Retinal pigment epithelial cell (primary cell): ENCODE results near the gene SCD5.

Experiments
- DNase-seq: peaks from one replicate; pipeline ENCODE4 v3.0.0-alpha.2; 2010; ENCODE audit warnings: low read depth
- H3K4me3 ChIP-seq: 2 replicates; pipeline ENCODE4 v1.5.1; 2011; ENCODE audit warnings: mild to moderate bottlenecking, low read length, control low read depth, moderate library complexity
- CTCF ChIP-seq: conservative IDR thresholded peaks from 2 replicates; pipeline ENCODE4 v1.5.1; 2011; ENCODE audit warnings: low read depth, low read length, control low read depth, inconsistent platforms

The SCD5 gene

DNA sequence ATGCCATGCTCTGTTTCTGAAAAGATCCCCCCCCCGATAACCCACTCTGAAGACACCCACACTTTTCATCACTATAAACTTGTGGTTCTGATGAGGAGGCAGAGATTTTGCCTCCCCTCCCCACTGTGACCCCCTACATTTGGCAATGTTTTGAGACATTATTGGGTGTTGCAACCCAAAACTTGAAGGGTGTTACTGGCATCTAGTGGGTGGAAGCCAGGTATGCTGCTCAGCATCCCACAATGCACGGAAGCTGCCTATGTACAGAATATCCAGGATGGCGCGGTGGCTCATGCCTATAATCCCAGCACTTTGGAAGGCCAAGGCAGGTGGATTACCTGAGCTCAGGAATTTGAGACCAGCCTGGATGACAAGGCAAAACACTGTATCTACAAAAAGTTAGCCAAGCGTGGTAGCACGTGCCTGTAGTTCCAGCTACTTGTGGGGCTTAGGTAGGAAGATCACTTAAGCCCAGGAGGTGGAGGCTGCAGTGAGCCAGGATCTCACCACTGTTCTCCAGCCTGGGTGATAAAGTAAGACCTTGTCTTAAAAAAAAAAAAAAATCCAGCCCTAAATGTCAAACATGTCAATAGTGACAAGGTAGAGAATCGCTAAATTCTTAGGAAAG, 87.3 kb downstream of the SCD5 start:
- no peak for TF ChIP-seq CTCF
- H3K4me3 ChIP-seq: no peak overlapping the region
- no peak for DNase-seq

GRCh38 chr4:82710197-82710929, 88.2 kb downstream of the SCD5 start:
- DNase-seq: no peak
- no peak for TF ChIP-seq CTCF
- no peak overlapping the region for H3K4me3 ChIP-seq

DNA sequence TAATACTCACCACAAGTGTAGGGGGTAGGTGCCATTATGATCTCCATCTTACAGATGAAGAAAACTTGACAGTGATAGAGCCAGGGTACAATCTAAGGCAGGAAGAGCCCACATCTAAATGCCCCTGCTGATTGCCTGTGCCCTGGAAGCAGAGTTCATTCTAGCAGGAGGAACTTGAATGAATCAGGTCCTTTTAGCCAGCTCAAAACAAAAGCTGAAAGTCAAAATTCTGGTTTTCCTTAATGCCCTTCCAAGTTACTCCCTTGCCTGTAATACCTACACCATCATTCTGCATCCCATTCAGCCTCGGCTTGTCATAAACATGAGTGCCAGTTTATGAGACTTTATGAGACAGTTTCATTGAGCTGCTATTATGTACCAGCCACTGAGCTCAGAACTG, 89.6 kb downstream of the SCD5 start:
- no peak overlapping the region for H3K4me3 ChIP-seq
- no peak for DNase-seq
- TF ChIP-seq CTCF: no peak

DNA sequence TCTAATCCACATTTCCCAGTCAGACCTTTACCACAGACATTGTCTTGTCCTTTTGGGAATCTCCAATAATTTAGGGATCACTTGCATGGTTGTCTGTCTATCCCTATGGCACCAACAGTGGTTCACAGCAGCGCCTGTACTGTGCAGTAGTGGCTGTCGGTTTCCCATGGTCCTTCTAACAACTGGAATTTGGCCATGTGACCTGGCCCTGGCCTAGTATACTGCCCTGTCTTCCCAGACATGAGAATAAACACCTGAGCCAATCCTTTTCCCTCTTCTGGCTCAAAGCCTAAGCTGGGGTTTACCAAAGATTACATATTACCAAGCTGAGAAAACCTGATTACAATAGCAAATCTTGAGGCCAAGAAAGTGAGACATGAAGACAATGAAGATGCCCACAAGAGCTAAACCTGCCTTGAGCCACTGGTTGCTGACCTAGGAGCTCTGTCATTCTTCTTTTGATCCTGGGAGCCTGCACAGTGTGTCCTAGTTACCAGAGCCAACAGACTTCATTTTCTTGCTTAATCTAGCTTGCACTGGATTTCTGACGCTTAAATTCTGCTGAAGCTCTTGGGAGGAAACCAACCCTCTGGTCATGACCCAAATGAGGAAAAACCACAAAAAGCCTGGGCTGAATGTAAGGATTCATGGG, 92.1 kb downstream of the SCD5 start:
- no peak for TF ChIP-seq CTCF

GRCh38 chr4:82705928-82706300, 92.7 kb downstream of the SCD5 start:
- TF ChIP-seq CTCF: no peak
- no peak overlapping the region for H3K4me3 ChIP-seq
- DNase-seq: no peak

More for the DNA sequence above, 92.1 kb downstream of the SCD5 start:
- H3K4me3 ChIP-seq: no peak overlapping the region
- DNase-seq: no peak

DNA sequence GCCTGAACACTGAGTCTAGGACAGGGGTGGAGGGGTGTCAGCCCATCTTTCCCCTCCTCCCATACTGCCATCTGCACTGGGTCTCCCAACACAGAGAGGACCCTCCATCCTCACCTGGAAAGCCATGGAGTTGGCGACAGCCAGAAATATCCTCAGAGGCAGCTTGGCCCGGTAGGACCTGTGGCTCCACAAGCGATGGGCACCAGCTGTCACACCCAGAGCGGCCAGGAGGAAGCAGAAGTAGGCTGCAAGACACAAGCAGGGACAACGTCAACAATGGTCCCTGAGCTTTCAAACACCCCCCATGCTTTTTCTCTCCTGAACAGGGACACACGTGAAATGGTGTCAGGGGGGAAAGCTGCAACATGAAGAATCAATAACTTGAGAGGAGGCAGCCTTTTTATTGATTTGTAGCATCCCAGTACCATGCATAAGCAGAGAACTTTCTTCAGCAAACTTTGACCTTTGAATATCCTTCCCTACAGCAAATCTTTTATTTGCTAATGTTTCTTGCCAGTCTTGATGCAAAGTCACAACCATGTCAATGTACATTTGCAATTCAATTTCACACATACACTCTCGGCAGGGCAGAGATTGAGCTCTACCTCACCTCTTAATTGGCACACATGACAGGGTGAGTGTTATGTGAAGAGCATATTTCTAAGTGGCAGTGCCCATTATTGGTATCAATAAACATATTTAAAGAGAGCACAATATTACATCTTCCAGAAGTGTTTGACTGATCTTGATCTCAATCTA, 93.2 kb downstream of the SCD5 start:
- H3K4me3 ChIP-seq: no peak overlapping the region
- no peak for TF ChIP-seq CTCF
- no peak for DNase-seq
